Liver (tissue), 9 donors: ENCODE measurements around the gene KCNIP4. TPM values are rescaled to one million over a fixed set of nuclear protein-coding genes. Genes with fewer than 3 reads are reported as not detected.

ENCODE experiments used
- DNase-seq: peaks from one replicate; pipeline ENCODE4 v3.0.0-alpha.2; 2017; ENCODE audit warnings: low spot score
- H3K27ac ChIP-seq, 2 donors: one replicate each; pipeline ENCODE4 v1.7.0; 2013; ENCODE audit warnings: inconsistent platforms in 2 of 2, low read length in 2 of 2, control low read depth in 1 of 2, low read depth in 1 of 2, mild to moderate bottlenecking in 1 of 2
- H3K27me3 ChIP-seq, 4 donors: one replicate each; pipeline versions ENCODE4 v1.6.1 to v1.7.0; 2013; ENCODE audit warnings: low read length in 3 of 4, inconsistent platforms in 1 of 4, mild to moderate bottlenecking in 1 of 4, moderate library complexity in 1 of 4; ENCODE audit not compliant: control insufficient read depth in 4 of 4, insufficient read depth in 4 of 4
- H3K36me3 ChIP-seq, 4 donors: one replicate each; pipeline versions ENCODE4 v1.6.1 to v1.7.0; 2013; ENCODE audit warnings: low read length in 3 of 4, mild to moderate bottlenecking in 3 of 4, low read depth in 1 of 4, moderate library complexity in 1 of 4; ENCODE audit not compliant: control insufficient read depth in 4 of 4, insufficient read depth in 3 of 4
- H3K4me1 ChIP-seq, 4 donors: one replicate each; pipeline versions ENCODE4 v1.6.1 to v1.7.0; 2013; ENCODE audit warnings: low read length in 3 of 4, mild to moderate bottlenecking in 3 of 4, moderate library complexity in 1 of 4; ENCODE audit not compliant: control insufficient read depth in 4 of 4, insufficient read depth in 4 of 4
- H3K4me3 ChIP-seq, 3 donors: one replicate each; pipeline versions ENCODE4 v1.6.1 to v1.7.0; 2013; ENCODE audit warnings: low read length in 3 of 3, control low read depth in 1 of 3, low read depth in 1 of 3, mild to moderate bottlenecking in 1 of 3
- H3K9ac ChIP-seq, 2 donors: one replicate each; pipeline ENCODE4 v1.7.0; 2013; ENCODE audit warnings: low read length in 2 of 2, mild to moderate bottlenecking in 2 of 2, moderate library complexity in 2 of 2, control low read depth in 1 of 2, low read depth in 1 of 2
- H3K9me3 ChIP-seq, 4 donors: one replicate each; pipeline versions ENCODE4 v1.6.1 to v1.7.0; 2013; ENCODE audit warnings: low read length in 3 of 4; ENCODE audit not compliant: control insufficient read depth in 4 of 4
- EGR1 ChIP-seq, 2 donors: IDR thresholded peaks; 2 replicates each; pipeline ENCODE4 v1.6.1; 2016 to 2018; ENCODE audit warnings: antibody characterized with exemption in 2 of 2, low read depth in 2 of 2
- FOXA1 ChIP-seq: IDR thresholded peaks from 2 replicates; pipeline ENCODE4 v1.6.1; 2016; ENCODE audit warnings: antibody characterized with exemption
- FOXA2 ChIP-seq: IDR thresholded peaks from 2 replicates; pipeline ENCODE4 v1.6.1; 2016; ENCODE audit warnings: antibody characterized with exemption
- GABPA ChIP-seq, 2 donors: IDR thresholded peaks in 1 of 2; conservative IDR thresholded peaks in 1 of 2; 2 replicates each; pipeline ENCODE4 v1.6.1; 2016; ENCODE audit warnings: antibody characterized with exemption in 2 of 2, mild to moderate bottlenecking in 1 of 2, moderate library complexity in 1 of 2
- HNF4A ChIP-seq, 2 donors: conservative IDR thresholded peaks; 2 replicates each; pipeline ENCODE4 v1.6.1; 2016; ENCODE audit warnings: antibody characterized with exemption in 2 of 2, mild to moderate bottlenecking in 2 of 2
- HNF4G ChIP-seq: IDR thresholded peaks from 2 replicates; pipeline ENCODE4 v1.6.1; 2016; ENCODE audit warnings: antibody characterized with exemption
- JUND ChIP-seq, 2 donors: IDR thresholded peaks; 2 replicates each; pipeline ENCODE4 v1.6.1; 2016; ENCODE audit warnings: antibody characterized with exemption in 2 of 2
- NR2F2 ChIP-seq: IDR thresholded peaks from 2 replicates; pipeline ENCODE4 v1.6.1; 2016; ENCODE audit warnings: antibody characterized with exemption
- RAD21 ChIP-seq, 2 donors: IDR thresholded peaks; 2 replicates each; pipeline ENCODE4 v1.6.1; 2016; ENCODE audit warnings: antibody characterized with exemption in 2 of 2, mild to moderate bottlenecking in 2 of 2
- RXRA ChIP-seq, 2 donors: IDR thresholded peaks; 2 replicates each; pipeline ENCODE4 v1.6.1; 2017 to 2018; ENCODE audit warnings: antibody characterized with exemption in 2 of 2, mild to moderate bottlenecking in 1 of 2
- SP1 ChIP-seq: IDR thresholded peaks from 2 replicates; pipeline ENCODE4 v1.6.1; 2018; ENCODE audit warnings: antibody characterized with exemption, mild to moderate bottlenecking
- TAF1 ChIP-seq: conservative IDR thresholded peaks from 2 replicates; pipeline ENCODE4 v1.6.1; 2016; ENCODE audit warnings: antibody characterized with exemption, mild to moderate bottlenecking
- YY1 ChIP-seq: IDR thresholded peaks from 2 replicates; pipeline ENCODE4 v1.6.1; 2016; ENCODE audit warnings: antibody characterized with exemption, mild to moderate bottlenecking
- WGBS: extraction: QIAGEN DNeasy Blood & Tissue Kit; methylation state at CpG from one replicate; pipeline ENCODE4 v1.1.7; 2013; 5-methylcytosine and 5-hydroxymethylcytosine counted together
- polyA plus RNA-seq, 2 donors: library from polyadenylated mRNA; stranded (reverse) in 1 of 2; unstranded in 1 of 2; fragments of 200-250 nt in 1 of 2; fragments of >200 nt in 1 of 2; fragmentation: Nextera tagmentation in 1 of 2; extraction: Ambion mirVana in 1 of 2; gene quantifications; one replicate each; pipeline versions ENCODE4 v1.2.1 to v1.2.3, GENCODE V29; 2013 to 2015
- total RNA-seq, 2 donors: library from RNA; depleted of rRNA; stranded (reverse); fragments of >200 nt; gene quantifications; one replicate each; pipeline ENCODE4 v1.2.3, GENCODE V29; 2014
- TF ChIP-seq, protein P1 (sequence below): IDR thresholded peaks from 2 replicates; pipeline ENCODE4 v1.6.1; 2016; ENCODE audit warnings: antibody characterized with exemption
- TF ChIP-seq, protein P2 (sequence below): IDR thresholded peaks from 2 replicates; pipeline ENCODE4 v1.6.1; 2016; ENCODE audit warnings: antibody characterized with exemption
- TF ChIP-seq, protein P3 (sequence below): fragments of 150-350 bp; IDR thresholded peaks from 2 replicates; pipeline ENCODE4 v1.5.1; 2017; ENCODE audit warnings: improper control_type of control experiment, low read depth, low read length; ENCODE audit not compliant: missing input control
- TF ChIP-seq, protein P4 (sequence below): IDR thresholded peaks from 2 replicates; pipeline ENCODE4 v1.6.1; 2016; ENCODE audit warnings: antibody characterized with exemption
- TF ChIP-seq, protein P5 (sequence below): IDR thresholded peaks from 2 replicates; pipeline ENCODE4 v1.6.1; 2016; ENCODE audit warnings: antibody characterized with exemption, mild to moderate bottlenecking
- donor health status: healthy.
- donor health status: healthy.
- donor health status: healthy.
- donor health status: healthy.
- donor health status: healthy.

KCNIP4 gene
- total and polyA plus RNA-seq, 4 donors: 0.08 to 0.14 TPM; not detected in 2

DNA sequence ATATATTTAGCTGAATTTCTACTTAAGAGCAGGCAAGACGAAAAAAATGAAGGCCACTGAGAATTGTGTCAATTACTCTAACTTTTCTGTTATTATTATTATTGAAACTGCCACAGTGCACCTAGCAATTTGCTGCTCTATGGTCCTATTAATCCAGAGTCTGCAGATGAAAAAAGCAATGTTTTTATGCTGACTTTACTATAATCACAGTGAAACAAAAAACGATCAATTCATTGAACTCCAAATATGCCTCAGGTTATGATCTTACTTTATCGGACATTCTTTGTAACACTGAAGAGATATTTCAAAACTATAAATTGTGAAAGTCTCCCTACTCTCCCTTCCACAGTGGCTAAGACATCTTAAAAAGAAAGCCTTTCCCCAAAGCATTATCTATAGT is 474.4 kb downstream of the KCNIP4 start:
- Histone ChIP-seq H3K4me1 (no peaks in the 10 kb centered on the region), H3K27me3 (peaks cover 0 to 6% (median 0%) of the 10 kb centered on the region in 4 donors), H3K4me3 (no peak overlapping the region), H3K9me3 (no peaks in the 10 kb centered on the region), H3K36me3 (no peaks in the 10 kb centered on the region), H3K27ac (no peak overlapping the region), H3K9ac (no peak overlapping the region)
- TF ChIP-seq HNF4A (conservative IDR thresholded peaks at IDR 0.05) (no peak), GABPA (IDR thresholded peaks at IDR 0.05 in 1 of 2, conservative IDR thresholded peaks at IDR 0.05 in 1 of 2) (no peak), FOXA1 (no peak), JUND (IDR thresholded peaks at IDR 0.05) (no peak), RAD21 (IDR thresholded peaks at IDR 0.05) (no peak), EGR1 (IDR thresholded peaks at IDR 0.05; ENCODE audit: low read depth in 2 of 2) (no peak)
- TF ChIP-seq, protein P1, sequence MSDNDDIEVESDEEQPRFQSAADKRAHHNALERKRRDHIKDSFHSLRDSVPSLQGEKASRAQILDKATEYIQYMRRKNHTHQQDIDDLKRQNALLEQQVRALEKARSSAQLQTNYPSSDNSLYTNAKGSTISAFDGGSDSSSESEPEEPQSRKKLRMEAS: no peak
- TF ChIP-seq, protein P2, sequence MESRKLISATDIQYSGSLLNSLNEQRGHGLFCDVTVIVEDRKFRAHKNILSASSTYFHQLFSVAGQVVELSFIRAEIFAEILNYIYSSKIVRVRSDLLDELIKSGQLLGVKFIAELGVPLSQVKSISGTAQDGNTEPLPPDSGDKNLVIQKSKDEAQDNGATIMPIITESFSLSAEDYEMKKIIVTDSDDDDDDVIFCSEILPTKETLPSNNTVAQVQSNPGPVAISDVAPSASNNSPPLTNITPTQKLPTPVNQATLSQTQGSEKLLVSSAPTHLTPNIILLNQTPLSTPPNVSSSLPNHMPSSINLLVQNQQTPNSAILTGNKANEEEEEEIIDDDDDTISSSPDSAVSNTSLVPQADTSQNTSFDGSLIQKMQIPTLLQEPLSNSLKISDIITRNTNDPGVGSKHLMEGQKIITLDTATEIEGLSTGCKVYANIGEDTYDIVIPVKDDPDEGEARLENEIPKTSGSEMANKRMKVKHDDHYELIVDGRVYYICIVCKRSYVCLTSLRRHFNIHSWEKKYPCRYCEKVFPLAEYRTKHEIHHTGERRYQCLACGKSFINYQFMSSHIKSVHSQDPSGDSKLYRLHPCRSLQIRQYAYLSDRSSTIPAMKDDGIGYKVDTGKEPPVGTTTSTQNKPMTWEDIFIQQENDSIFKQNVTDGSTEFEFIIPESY: no peak
- no peak for DNase-seq
- 62% methylated on average over 3 of the region's 3 CpGs for WGBS

DNA sequence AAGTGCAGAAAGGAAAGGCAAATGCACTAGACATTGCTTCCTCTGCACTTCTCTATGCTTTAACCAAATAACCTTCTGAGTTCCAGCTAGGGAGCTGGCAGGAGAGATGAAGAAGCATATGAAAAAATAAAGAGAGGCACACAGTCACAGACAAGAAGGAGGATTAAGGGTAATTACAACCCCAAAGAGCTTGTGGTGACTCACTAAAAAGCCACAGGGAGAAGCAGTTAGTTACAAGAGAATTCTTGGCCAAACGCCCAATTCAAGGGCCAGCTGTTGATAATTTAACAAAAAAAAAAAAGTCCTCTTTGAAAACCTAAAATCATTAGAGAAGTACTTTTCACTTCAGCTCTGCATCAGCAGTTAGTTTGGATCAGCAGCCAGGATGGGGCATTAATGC is 478.0 kb downstream of the KCNIP4 start:
- Histone ChIP-seq H3K4me3 (no peak overlapping the region), H3K9ac (no peak overlapping the region), H3K9me3 (no peaks in the 10 kb centered on the region), H3K27ac (no peak overlapping the region), H3K4me1 (no peaks in the 10 kb centered on the region), H3K27me3 (no peaks in the 10 kb centered on the region), H3K36me3 (no peaks in the 10 kb centered on the region)
- WGBS: 21% methylated on average over 1 of the region's 1 CpG
- no peak for DNase-seq
- TF ChIP-seq HNF4A (conservative IDR thresholded peaks at IDR 0.05) (no peak), FOXA2 (no peak), RAD21 (IDR thresholded peaks at IDR 0.05) (no peak), SP1 (no peak), RXRA (IDR thresholded peaks at IDR 0.05) (no peak), YY1 (no peak), NR2F2 (no peak), EGR1 (IDR thresholded peaks at IDR 0.05; ENCODE audit: low read depth in 2 of 2) (no peak), TAF1 (no peak), HNF4G (no peak), FOXA1 (no peak), JUND (IDR thresholded peaks at IDR 0.05) (no peak)
- TF ChIP-seq, protein P3, sequence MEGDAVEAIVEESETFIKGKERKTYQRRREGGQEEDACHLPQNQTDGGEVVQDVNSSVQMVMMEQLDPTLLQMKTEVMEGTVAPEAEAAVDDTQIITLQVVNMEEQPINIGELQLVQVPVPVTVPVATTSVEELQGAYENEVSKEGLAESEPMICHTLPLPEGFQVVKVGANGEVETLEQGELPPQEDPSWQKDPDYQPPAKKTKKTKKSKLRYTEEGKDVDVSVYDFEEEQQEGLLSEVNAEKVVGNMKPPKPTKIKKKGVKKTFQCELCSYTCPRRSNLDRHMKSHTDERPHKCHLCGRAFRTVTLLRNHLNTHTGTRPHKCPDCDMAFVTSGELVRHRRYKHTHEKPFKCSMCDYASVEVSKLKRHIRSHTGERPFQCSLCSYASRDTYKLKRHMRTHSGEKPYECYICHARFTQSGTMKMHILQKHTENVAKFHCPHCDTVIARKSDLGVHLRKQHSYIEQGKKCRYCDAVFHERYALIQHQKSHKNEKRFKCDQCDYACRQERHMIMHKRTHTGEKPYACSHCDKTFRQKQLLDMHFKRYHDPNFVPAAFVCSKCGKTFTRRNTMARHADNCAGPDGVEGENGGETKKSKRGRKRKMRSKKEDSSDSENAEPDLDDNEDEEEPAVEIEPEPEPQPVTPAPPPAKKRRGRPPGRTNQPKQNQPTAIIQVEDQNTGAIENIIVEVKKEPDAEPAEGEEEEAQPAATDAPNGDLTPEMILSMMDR: no peak
- TF ChIP-seq, protein P2: no peak
- TF ChIP-seq, protein P4, sequence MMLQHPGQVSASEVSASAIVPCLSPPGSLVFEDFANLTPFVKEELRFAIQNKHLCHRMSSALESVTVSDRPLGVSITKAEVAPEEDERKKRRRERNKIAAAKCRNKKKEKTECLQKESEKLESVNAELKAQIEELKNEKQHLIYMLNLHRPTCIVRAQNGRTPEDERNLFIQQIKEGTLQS: no peak
- TF ChIP-seq, protein P5, sequence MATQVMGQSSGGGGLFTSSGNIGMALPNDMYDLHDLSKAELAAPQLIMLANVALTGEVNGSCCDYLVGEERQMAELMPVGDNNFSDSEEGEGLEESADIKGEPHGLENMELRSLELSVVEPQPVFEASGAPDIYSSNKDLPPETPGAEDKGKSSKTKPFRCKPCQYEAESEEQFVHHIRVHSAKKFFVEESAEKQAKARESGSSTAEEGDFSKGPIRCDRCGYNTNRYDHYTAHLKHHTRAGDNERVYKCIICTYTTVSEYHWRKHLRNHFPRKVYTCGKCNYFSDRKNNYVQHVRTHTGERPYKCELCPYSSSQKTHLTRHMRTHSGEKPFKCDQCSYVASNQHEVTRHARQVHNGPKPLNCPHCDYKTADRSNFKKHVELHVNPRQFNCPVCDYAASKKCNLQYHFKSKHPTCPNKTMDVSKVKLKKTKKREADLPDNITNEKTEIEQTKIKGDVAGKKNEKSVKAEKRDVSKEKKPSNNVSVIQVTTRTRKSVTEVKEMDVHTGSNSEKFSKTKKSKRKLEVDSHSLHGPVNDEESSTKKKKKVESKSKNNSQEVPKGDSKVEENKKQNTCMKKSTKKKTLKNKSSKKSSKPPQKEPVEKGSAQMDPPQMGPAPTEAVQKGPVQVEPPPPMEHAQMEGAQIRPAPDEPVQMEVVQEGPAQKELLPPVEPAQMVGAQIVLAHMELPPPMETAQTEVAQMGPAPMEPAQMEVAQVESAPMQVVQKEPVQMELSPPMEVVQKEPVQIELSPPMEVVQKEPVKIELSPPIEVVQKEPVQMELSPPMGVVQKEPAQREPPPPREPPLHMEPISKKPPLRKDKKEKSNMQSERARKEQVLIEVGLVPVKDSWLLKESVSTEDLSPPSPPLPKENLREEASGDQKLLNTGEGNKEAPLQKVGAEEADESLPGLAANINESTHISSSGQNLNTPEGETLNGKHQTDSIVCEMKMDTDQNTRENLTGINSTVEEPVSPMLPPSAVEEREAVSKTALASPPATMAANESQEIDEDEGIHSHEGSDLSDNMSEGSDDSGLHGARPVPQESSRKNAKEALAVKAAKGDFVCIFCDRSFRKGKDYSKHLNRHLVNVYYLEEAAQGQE: no peak
